H1 (cell line): ENCODE results near the gene RPL6.

Source experiments
- BCL11A ChIP-seq, 2 experiments: IDR thresholded peaks; one replicate each; pipeline ENCODE4 v1.6.1; 2011; ENCODE audit warnings: low read depth in 2 of 2, low read length in 2 of 2, mild to moderate bottlenecking in 2 of 2
- BRCA1 ChIP-seq: IDR thresholded peaks from 2 replicates; pipeline ENCODE4 v1.6.1; 2012; ENCODE audit warnings: low read depth, low read length, improper control_type of control experiment
- MAFK ChIP-seq: IDR thresholded peaks from 2 replicates; pipeline ENCODE4 v1.6.1; 2012; ENCODE audit warnings: low read depth, mild to moderate bottlenecking, improper control_type of control experiment, low read length
- POLR2AphosphoS5 ChIP-seq: IDR thresholded peaks from 2 replicates; pipeline ENCODE4 v1.6.1; 2011; ENCODE audit warnings: low read depth, low read length
- SUZ12 ChIP-seq: fragments of 200-600 bp; sonication (generic); IDR thresholded peaks from 2 replicates; pipeline ENCODE4 v1.6.1; 2012; ENCODE audit warnings: mild to moderate bottlenecking, inconsistent platforms, low read length, moderate library complexity, mixed read lengths
- ZNF274 ChIP-seq: IDR thresholded peaks from 2 replicates; pipeline ENCODE4 v1.7.0; 2012; ENCODE audit warnings: low read length, borderline replicate concordance; ENCODE audit errors: extremely low read depth
- TF ChIP-seq, protein P1 (sequence below): IDR thresholded peaks from 2 replicates; pipeline ENCODE4 v1.6.1; 2012; ENCODE audit warnings: low read length, inconsistent platforms
- TF ChIP-seq, protein P2 (sequence below): IDR thresholded peaks from 2 replicates; pipeline ENCODE4 v1.6.1; 2011; ENCODE audit warnings: low read depth, mild to moderate bottlenecking, low read length; ENCODE audit not compliant: insufficient read depth
- TF ChIP-seq, protein P3 (sequence below): IDR thresholded peaks from 2 replicates; pipeline ENCODE4 v1.6.1; 2012; ENCODE audit warnings: inconsistent platforms

DNA sequence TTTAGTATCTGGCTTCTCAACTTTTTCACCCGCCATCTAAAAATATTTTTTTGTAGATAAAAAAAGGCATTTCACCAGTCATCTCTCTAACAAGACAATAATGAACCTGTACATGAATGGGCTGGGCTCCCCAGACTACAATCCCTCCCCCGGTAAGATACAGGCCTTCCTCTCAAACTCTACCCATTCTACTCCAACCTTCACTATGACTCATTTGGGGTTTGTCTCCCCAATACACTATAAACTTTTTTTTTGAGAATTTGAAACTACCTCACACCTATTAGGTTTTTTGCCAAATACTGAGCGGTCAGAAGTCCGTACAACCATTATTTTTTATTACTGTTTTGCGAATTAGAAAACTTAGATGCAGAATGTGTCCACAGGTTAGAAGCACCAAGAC is 784 bp downstream of the RPL6 start:
- TF ChIP-seq, protein P1, sequence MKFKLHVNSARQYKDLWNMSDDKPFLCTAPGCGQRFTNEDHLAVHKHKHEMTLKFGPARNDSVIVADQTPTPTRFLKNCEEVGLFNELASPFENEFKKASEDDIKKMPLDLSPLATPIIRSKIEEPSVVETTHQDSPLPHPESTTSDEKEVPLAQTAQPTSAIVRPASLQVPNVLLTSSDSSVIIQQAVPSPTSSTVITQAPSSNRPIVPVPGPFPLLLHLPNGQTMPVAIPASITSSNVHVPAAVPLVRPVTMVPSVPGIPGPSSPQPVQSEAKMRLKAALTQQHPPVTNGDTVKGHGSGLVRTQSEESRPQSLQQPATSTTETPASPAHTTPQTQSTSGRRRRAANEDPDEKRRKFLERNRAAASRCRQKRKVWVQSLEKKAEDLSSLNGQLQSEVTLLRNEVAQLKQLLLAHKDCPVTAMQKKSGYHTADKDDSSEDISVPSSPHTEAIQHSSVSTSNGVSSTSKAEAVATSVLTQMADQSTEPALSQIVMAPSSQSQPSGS: no peak
- no peak for TF ChIP-seq MAFK
- TF ChIP-seq, protein P2, sequence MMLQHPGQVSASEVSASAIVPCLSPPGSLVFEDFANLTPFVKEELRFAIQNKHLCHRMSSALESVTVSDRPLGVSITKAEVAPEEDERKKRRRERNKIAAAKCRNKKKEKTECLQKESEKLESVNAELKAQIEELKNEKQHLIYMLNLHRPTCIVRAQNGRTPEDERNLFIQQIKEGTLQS: no peak
- TF ChIP-seq BRCA1: no peak
- TF ChIP-seq, protein P3, sequence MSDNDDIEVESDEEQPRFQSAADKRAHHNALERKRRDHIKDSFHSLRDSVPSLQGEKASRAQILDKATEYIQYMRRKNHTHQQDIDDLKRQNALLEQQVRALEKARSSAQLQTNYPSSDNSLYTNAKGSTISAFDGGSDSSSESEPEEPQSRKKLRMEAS: no peak
- TF ChIP-seq BCL11A (IDR thresholded peaks at IDR 0.05; ENCODE audit: low read depth in 2 of 2, low read length in 2 of 2): no peak
- TF ChIP-seq ZNF274: no peak
- TF ChIP-seq SUZ12: no peak
- TF ChIP-seq POLR2AphosphoS5: no peak; the same call in 1 of the 2 replicates
